HepG2 (cell line): ENCODE measurements around the gene DENND4A. TPM values are rescaled to one million over a fixed set of nuclear protein-coding genes. Genes with fewer than 3 reads are reported as not detected.

Experiments used
- ATAC-seq: fragments of 200-7000 bp; cut with Tn5 transposase; 3 replicates; pipeline ENCODE4 v1.9.1; 2020; ENCODE audit warnings: mild to moderate bottlenecking, moderate library complexity
- BruUV-seq: library from RNA; stranded (reverse); fragments of 400-500 nt; replicated peaks from 2 replicates; lab custom pipeline; 2021; lab: Mats Ljungman, UMichigan
- CTCF ChIA-PET: fragments of 300-600 bp; formaldehyde crosslinking; extraction: SDS; loops from one replicate; lab custom pipeline; 2021; ENCODE audit warnings: low total read pairs, inconsistent platforms, low intra/inter-chr PET ratio; lab: Yijun Ruan, JAX
- POLR2A ChIA-PET: fragments of 350-600 bp; sonication (Branson Sonifier 250); formaldehyde crosslinking; loops from one replicate; lab custom pipeline; 2020; ENCODE audit warnings: antibody characterized with exemption, inconsistent platforms; lab: Yijun Ruan, JAX
- DNase-seq: peaks from one replicate; pipeline ENCODE4 v3.0.0-alpha.2; 2015; ENCODE audit warnings: low spot score
- FAIRE-seq: peaks from 3 replicates; lab custom pipeline; 2011; peaks lifted over from hg19 to GRCh38; lab: Jason Lieb, UNC
- H2AFZ ChIP-seq: one replicate; pipeline ENCODE4 v1.6.1; 2011; ENCODE audit warnings: low read length, inconsistent platforms
- H3K27ac ChIP-seq: fragments of 300-600 bp; 3 replicates; pipeline ENCODE4 v1.8.0; 2011; ENCODE audit warnings: mixed run types, mild to moderate bottlenecking, mixed read lengths, low read length, inconsistent platforms; ENCODE audit not compliant: insufficient read depth; ENCODE audit errors: extremely low read length
- H3K27me3 ChIP-seq, 2 experiments: fragments of 200-600 bp in 1 of 2; 2 replicates in 1 of 2; 3 replicates in 1 of 2; pipeline versions ENCODE4 v1.6.0 to v1.8.0; 2011; ENCODE audit warnings: low read length in 2 of 2, mild to moderate bottlenecking in 2 of 2, moderate library complexity in 2 of 2, inconsistent platforms in 1 of 2; ENCODE audit not compliant: insufficient read depth in 2 of 2, control insufficient read depth in 1 of 2
- H3K36me3 ChIP-seq, 2 experiments: fragments of 200-600 bp in 1 of 2; replicated peaks in 1 of 2; 2 replicates in 1 of 2; 3 replicates in 1 of 2; pipeline versions ENCODE4 v1.5.1 to v1.8.0; 2011; ENCODE audit warnings: low read length in 2 of 2, inconsistent platforms in 1 of 2; ENCODE audit not compliant: insufficient read depth in 2 of 2, control insufficient read depth in 1 of 2
- H3K4me1 ChIP-seq: 2 replicates; pipeline ENCODE4 v1.5.1; 2012; ENCODE audit warnings: low read length, inconsistent platforms; ENCODE audit not compliant: insufficient read depth
- H3K4me2 ChIP-seq: 2 replicates; pipeline ENCODE4 v1.6.0; 2011; ENCODE audit warnings: low read depth, low read length, inconsistent platforms
- H3K4me3 ChIP-seq, 3 experiments: fragments of 200-600 bp in 1 of 3; sonication (generic), shearing (Covaris generic) in 1 of 3; replicated peaks in 1 of 3; 2 replicates each; pipeline ENCODE4 v1.5.1; 2011 to 2016; ENCODE audit warnings: low read length in 3 of 3, inconsistent platforms in 2 of 3, low read depth in 2 of 3, mild to moderate bottlenecking in 2 of 3, control low read depth in 1 of 3, mixed read lengths in 1 of 3; ENCODE audit not compliant: insufficient read depth in 1 of 3
- H3K79me2 ChIP-seq: one replicate; pipeline ENCODE4 v1.6.1; 2011; ENCODE audit warnings: low read length, inconsistent platforms; ENCODE audit not compliant: insufficient read depth
- H3K9ac ChIP-seq: 2 replicates; pipeline ENCODE4 v1.6.0; 2011; ENCODE audit warnings: mild to moderate bottlenecking, low read depth, low read length, inconsistent platforms; ENCODE audit not compliant: insufficient read depth
- H3K9me3 ChIP-seq: 2 replicates; pipeline ENCODE4 v1.5.1; 2012; ENCODE audit warnings: mild to moderate bottlenecking, low read length
- H4K20me1 ChIP-seq: 2 replicates; pipeline ENCODE4 v1.6.0; 2011; ENCODE audit warnings: inconsistent platforms, mild to moderate bottlenecking, low read length, moderate library complexity; ENCODE audit not compliant: insufficient read depth
- KLF13 ChIP-seq: sonication (generic); formaldehyde crosslinking; IDR thresholded peaks from 2 replicates; pipeline ENCODE4 v1.4.0; 2020; ENCODE audit warnings: mild to moderate bottlenecking, missing genetic modification reagents
- MIER2 ChIP-seq: IDR thresholded peaks from 2 replicates; pipeline ENCODE4 v1.6.1; 2016; ENCODE audit warnings: missing biosample characterization, missing genetic modification reagents
- YEATS4 ChIP-seq: sonication (generic); formaldehyde crosslinking; IDR thresholded peaks from 2 replicates; pipeline ENCODE4 v1.4.0; 2020; ENCODE audit warnings: missing genetic modification reagents, borderline replicate concordance
- ZBTB21 ChIP-seq: sonication (generic); formaldehyde crosslinking; IDR thresholded peaks from 2 replicates; pipeline ENCODE4 v1.4.0; 2020; ENCODE audit warnings: missing genetic modification reagents
- ZNF101 ChIP-seq: sonication (generic); formaldehyde crosslinking; IDR thresholded peaks from 2 replicates; pipeline ENCODE4 v1.4.0; 2020; ENCODE audit warnings: mild to moderate bottlenecking, low read depth, missing genetic modification reagents, borderline replicate concordance
- ZNF24 ChIP-seq: fragments of 450-650 bp; IDR thresholded peaks from 2 replicates; pipeline ENCODE4 v1.6.1; 2017; ENCODE audit warnings: antibody characterized with exemption, mild to moderate bottlenecking
- ZNF567 ChIP-seq: sonication (generic); formaldehyde crosslinking; IDR thresholded peaks from 2 replicates; pipeline ENCODE4 v1.8.1; 2023; ENCODE audit warnings: mild to moderate bottlenecking, missing genetic modification reagents, borderline replicate concordance
- ZNF772 ChIP-seq: sonication (generic); formaldehyde crosslinking; IDR thresholded peaks from 2 replicates; pipeline ENCODE4 v1.5.0; 2020; ENCODE audit warnings: mild to moderate bottlenecking, missing genetic modification reagents
- WGBS: methylation state at CpG from one replicate; pipeline ENCODE4 v1.1.6; 2017; ENCODE audit warnings: low lambda C conversion rate; 5-methylcytosine and 5-hydroxymethylcytosine counted together
- in situ Hi-C: cut with HindIII; loops from 2 replicates; pipeline ENCODE4 v1.10.0; 2017; ENCODE audit warnings: low pct_unique_long_range_greater_than_20kb; ENCODE audit not compliant: extremely low pct_ligation_motif_present
- intact Hi-C: fragments of 100-400 bp; cut with micrococcal nuclease; formaldehyde crosslinking; loops from one replicate; pipeline ENCODE4 v1.10.0; 2022; ENCODE audit not compliant: unreplicated experiment
- polyA plus RNA-seq, 8 experiments: library from polyadenylated mRNA; depleted of rRNA in 3 of 8; stranded (reverse) in 7 of 8; unstranded in 1 of 8; fragments of >200 nt; fragmentation: Illumina TruSeq in 4 of 8; extraction: Trizol in 4 of 8; gene quantifications; 2 replicates each; pipeline versions ENCODE4 v1.2.1 to v1.2.3, GENCODE V29; 2011 to 2016; ENCODE audit warnings: low read depth in 4 of 8, missing spikeins in 1 of 8, mixed read lengths in 1 of 8; ENCODE audit not compliant: insufficient read depth in 1 of 8
- total RNA-seq, 5 experiments: library from RNA; depleted of rRNA; stranded (reverse); fragments of >200 nt; fragmentation: Illumina TruSeq; extraction: Trizol; gene quantifications; 2 replicates each; pipeline ENCODE4 v1.2.3, GENCODE V29; 2016; ENCODE audit warnings: low read depth in 1 of 5
- TF ChIP-seq, protein P1 (sequence below): sonication (generic); formaldehyde crosslinking; IDR thresholded peaks from 2 replicates; pipeline ENCODE4 v1.5.0; 2020; ENCODE audit warnings: missing genetic modification reagents, mild to moderate bottlenecking, borderline replicate concordance
- TF ChIP-seq, protein P2 (sequence below): sonication (generic); formaldehyde crosslinking; IDR thresholded peaks from 2 replicates; pipeline ENCODE4 v1.4.0; 2020; ENCODE audit warnings: missing genetic modification reagents, borderline replicate concordance
- TF ChIP-seq, protein P3 (sequence below): sonication (generic); formaldehyde crosslinking; IDR thresholded peaks from 2 replicates; pipeline ENCODE4 v1.5.0; 2020; ENCODE audit warnings: missing genetic modification reagents, mild to moderate bottlenecking, borderline replicate concordance
- TF ChIP-seq, protein P4 (sequence below): sonication (generic); formaldehyde crosslinking; IDR thresholded peaks from 2 replicates; pipeline ENCODE4 v1.4.0; 2020; ENCODE audit warnings: mild to moderate bottlenecking, missing genetic modification reagents

Gene DENND4A
- total and polyA plus RNA-seq, 2 of the 13 experiments (the other 11 are each of a cell fraction or from before 2014, with no cell fraction given): 13.2 to 18.6 TPM

DNA sequence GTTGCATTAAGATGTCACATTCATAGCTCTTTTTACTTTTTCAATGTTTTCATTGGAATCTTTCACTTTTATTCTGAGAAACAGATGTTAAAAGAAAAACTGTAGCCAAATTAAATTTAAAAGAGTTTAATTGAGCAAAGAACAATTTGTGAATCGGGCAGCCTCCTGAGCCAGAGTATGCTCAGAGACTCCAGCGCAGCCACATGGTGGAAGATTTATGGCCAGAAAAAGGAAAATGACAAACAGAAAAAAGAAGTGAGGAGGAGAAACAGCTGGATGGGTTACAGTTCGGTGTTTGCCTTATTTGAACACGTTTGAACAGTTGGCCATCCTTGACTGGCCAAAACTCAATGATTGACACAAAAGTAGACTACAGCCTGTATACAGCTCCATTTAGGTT is 43.4 kb upstream of the DENND4A start:
- Histone ChIP-seq H3K9ac (no peak overlapping the region), H3K9me3 (no peaks in the 10 kb centered on the region), H3K27ac (no peak overlapping the region), H3K27me3 (no peaks in the 10 kb centered on the region), H3K4me2 (no peak overlapping the region), H3K4me3 (no peak overlapping the region), H4K20me1 (no peaks in the 10 kb centered on the region), H2AFZ (no peak overlapping the region), H3K4me1 (peaks cover 78% of the 10 kb centered on the region), H3K79me2 (no peaks in the 10 kb centered on the region), H3K36me3 (no peaks in the 10 kb centered on the region)
- ChIA-PET CTCF (no interaction called here), POLR2A (interaction anchor here (1.2 to 2.3 kb wide), 2 partner anchors 27 to 34 kb away, joined by 3 to 10 read pairs; partner anchors contain the start of gene RAB11A)
- DNase-seq (no peak), FAIRE-seq (no peak), ATAC-seq (no peak)
- intact Hi-C loops: loop anchor here (2.0 kb wide), 1 partner anchor 197 kb away; no protein-coding TSS in a partner anchor
- in situ Hi-C loops: no loop called here
- 81% methylated on average over 4 of the region's 4 CpGs for WGBS
- no TSS peak for BruUV-seq
- no peak for TF ChIP-seq YEATS4 (CRISPR knock-in tag)
- TF ChIP-seq, protein P1, sequence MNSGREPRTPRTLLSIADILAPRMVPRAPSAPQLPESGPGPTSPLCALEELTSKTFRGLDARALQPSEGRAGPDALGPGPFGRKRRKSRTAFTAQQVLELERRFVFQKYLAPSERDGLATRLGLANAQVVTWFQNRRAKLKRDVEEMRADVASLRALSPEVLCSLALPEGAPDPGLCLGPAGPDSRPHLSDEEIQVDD (CRISPR knock-in tag): no peak
- TF ChIP-seq ZNF101 (CRISPR knock-in tag): no peak
- no peak for TF ChIP-seq ZNF24
- no peak for TF ChIP-seq ZBTB21 (CRISPR knock-in tag)
- TF ChIP-seq, protein P2, sequence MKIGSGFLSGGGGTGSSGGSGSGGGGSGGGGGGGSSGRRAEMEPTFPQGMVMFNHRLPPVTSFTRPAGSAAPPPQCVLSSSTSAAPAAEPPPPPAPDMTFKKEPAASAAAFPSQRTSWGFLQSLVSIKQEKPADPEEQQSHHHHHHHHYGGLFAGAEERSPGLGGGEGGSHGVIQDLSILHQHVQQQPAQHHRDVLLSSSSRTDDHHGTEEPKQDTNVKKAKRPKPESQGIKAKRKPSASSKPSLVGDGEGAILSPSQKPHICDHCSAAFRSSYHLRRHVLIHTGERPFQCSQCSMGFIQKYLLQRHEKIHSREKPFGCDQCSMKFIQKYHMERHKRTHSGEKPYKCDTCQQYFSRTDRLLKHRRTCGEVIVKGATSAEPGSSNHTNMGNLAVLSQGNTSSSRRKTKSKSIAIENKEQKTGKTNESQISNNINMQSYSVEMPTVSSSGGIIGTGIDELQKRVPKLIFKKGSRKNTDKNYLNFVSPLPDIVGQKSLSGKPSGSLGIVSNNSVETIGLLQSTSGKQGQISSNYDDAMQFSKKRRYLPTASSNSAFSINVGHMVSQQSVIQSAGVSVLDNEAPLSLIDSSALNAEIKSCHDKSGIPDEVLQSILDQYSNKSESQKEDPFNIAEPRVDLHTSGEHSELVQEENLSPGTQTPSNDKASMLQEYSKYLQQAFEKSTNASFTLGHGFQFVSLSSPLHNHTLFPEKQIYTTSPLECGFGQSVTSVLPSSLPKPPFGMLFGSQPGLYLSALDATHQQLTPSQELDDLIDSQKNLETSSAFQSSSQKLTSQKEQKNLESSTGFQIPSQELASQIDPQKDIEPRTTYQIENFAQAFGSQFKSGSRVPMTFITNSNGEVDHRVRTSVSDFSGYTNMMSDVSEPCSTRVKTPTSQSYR (CRISPR knock-in tag): no peak
- TF ChIP-seq, protein P3, sequence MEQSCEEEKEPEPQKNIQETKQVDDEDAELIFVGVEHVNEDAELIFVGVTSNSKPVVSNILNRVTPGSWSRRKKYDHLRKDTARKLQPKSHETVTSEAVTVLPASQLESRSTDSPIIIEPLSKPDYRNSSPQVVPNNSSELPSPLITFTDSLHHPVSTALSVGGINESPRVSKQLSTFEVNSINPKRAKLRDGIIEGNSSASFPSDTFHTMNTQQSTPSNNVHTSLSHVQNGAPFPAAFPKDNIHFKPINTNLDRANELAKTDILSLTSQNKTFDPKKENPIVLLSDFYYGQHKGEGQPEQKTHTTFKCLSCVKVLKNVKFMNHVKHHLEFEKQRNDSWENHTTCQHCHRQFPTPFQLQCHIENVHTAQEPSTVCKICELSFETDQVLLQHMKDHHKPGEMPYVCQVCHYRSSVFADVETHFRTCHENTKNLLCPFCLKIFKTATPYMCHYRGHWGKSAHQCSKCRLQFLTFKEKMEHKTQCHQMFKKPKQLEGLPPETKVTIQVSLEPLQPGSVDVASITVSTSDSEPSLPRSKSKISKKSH: no peak
- TF ChIP-seq ZNF772: no peak
- TF ChIP-seq MIER2 (CRISPR knock-in tag): no peak
- no peak for TF ChIP-seq KLF13 (CRISPR knock-in tag)
- TF ChIP-seq, protein P4, sequence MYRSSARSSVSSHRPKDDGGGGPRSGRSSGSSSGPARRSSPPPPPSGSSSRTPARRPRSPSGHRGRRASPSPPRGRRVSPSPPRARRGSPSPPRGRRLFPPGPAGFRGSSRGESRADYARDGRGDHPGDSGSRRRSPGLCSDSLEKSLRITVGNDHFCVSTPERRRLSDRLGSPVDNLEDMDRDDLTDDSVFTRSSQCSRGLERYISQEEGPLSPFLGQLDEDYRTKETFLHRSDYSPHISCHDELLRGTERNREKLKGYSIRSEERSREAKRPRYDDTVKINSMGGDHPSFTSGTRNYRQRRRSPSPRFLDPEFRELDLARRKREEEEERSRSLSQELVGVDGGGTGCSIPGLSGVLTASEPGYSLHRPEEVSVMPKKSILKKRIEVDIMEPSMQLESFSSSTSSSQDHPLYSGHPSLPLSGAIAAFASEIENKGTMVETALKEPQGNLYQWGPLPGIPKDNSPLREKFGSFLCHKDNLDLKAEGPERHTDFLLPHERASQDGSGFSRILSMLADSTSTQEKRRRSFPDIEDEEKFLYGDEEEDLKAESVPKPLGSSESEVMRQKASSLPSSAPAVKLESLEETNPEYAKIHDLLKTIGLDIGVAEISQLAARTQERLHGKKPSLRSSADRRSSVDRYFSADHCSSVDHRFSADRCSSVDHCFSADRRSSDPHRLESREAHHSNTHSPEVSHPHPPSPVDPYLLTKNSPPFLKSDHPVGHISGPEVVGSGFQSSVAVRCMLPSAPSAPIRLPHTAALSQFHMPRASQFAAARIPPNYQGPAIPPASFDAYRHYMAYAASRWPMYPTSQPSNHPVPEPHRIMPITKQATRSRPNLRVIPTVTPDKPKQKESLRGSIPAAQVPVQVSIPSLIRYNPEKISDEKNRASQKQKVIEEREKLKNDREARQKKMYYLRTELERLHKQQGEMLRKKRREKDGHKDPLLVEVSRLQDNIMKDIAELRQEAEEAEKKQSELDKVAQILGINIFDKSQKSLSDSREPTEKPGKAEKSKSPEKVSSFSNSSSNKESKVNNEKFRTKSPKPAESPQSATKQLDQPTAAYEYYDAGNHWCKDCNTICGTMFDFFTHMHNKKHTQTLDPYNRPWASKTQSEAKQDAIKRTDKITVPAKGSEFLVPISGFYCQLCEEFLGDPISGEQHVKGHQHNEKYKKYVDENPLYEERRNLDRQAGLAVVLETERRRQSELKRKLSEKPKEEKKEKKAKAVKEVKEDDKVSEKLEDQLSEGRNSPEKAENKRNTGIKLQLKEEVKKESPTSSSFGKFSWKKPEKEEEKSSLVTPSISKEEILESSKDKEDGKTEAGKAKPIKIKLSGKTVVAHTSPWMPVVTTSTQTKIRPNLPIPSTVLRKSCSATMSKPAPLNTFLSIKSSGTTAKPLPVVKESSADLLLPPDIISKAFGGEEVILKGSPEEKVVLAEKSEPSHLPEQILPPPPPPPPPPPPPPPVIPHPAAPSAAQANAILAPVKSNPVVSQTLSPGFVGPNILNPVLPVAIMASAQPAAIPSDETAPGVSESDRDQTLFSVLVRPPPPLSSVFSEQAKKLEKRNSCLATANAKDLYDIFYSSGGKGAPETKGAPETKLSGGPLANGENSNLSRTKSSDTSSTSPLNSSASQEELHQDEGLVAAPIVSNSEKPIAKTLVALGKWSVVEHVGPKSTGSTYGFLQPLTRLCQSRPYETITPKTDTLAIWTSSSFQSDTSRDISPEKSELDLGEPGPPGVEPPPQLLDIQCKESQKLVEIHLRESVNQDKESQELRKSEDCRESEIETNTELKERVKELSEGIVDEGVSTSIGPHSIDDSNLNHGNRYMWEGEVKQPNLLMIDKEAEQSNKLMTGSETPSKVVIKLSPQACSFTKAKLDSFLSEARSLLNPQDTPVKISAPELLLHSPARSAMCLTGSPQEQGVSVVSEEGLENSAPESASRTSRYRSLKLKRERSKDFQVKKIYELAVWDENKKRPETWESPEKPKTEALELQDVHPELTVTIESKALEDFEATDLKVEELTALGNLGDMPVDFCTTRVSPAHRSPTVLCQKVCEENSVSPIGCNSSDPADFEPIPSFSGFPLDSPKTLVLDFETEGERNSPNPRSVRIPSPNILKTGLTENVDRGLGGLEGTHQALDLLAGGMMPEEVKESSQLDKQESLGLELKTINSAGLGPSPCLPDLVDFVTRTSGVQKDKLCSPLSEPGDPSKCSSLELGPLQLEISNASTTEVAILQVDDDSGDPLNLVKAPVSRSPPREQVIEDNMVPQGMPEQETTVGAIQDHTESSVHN (CRISPR knock-in tag): no peak
- no peak for TF ChIP-seq ZNF567 (CRISPR knock-in tag)
